Lower leg skin (tissue), 3 donors: ENCODE measurements around the gene SEL1L3.

Source experiments
- CTCF ChIP-seq, 3 donors: fragments of 450-650 bp; IDR thresholded peaks; one replicate each; pipeline ENCODE4 v1.5.1; 2016; ENCODE audit warnings: antibody characterized with exemption in 3 of 3, mild to moderate bottlenecking in 3 of 3, moderate library complexity in 2 of 3
- POLR2A ChIP-seq, 2 donors: fragments of 450-650 bp; IDR thresholded peaks; one replicate each; pipeline ENCODE4 v1.6.1; 2016 to 2017; ENCODE audit warnings: antibody characterized with exemption in 2 of 2, mild to moderate bottlenecking in 1 of 2, moderate library complexity in 1 of 2

- TF ChIP-seq CTCF (IDR thresholded peaks at IDR 0.05) (no peak), POLR2A (IDR thresholded peaks at IDR 0.05) (no peak)
Measured at GRCh38 chr4:25821267-25821666, 41.5 kb downstream of the SEL1L3 start.
